Measurements from ENCODE around the gene RAG1.
"Not testable (repeated sequence)": the region's sequence is repeated elsewhere in the genome, so short reads cannot be mapped to it uniquely, and the experiment has no call there.

RAG1 gene

GRCh38 chr11:36567694-36568093, at the start of gene RAG1:
RAG1 (plus strand) TSS chr11:36568007; CDS start chr11:36573305, 5,298 bp downstream.
- H3K9me3 Mint-ChIP-seq = no peaks in the 10 kb centered on the region
- H3K4me1 Mint-ChIP-seq = peaks cover 4% of the 10 kb centered on the region
- H3K36me3 Mint-ChIP-seq (ENCODE audit: low read depth) = no peaks in the 10 kb centered on the region
- DNase-seq = no peak
- no peak within 1 kb of the TSS for H3K4me3 Mint-ChIP-seq
- H3K27me3 Mint-ChIP-seq = peaks cover 47% of the 10 kb centered on the region
- no peak for ATAC-seq
- H3K27ac Mint-ChIP-seq = no peak within 1 kb of the TSS

- DNase-seq (no peak), ATAC-seq (no peak)
- peaks cover 2% of the 10 kb centered on the region for H3K27me3 Mint-ChIP-seq
- H3K9me3 Mint-ChIP-seq = no peaks in the 10 kb centered on the region
- H3K36me3 Mint-ChIP-seq (ENCODE audit: low read depth) = no peaks in the 10 kb centered on the region
- H3K4me1 Mint-ChIP-seq = no peaks in the 10 kb centered on the region
- H3K4me3 Mint-ChIP-seq = no peak overlapping the region
- no peak overlapping the region for H3K27ac Mint-ChIP-seq
Measured at GRCh38 chr11:36530840-36531239, 37.0 kb upstream of the RAG1 start.

DNA sequence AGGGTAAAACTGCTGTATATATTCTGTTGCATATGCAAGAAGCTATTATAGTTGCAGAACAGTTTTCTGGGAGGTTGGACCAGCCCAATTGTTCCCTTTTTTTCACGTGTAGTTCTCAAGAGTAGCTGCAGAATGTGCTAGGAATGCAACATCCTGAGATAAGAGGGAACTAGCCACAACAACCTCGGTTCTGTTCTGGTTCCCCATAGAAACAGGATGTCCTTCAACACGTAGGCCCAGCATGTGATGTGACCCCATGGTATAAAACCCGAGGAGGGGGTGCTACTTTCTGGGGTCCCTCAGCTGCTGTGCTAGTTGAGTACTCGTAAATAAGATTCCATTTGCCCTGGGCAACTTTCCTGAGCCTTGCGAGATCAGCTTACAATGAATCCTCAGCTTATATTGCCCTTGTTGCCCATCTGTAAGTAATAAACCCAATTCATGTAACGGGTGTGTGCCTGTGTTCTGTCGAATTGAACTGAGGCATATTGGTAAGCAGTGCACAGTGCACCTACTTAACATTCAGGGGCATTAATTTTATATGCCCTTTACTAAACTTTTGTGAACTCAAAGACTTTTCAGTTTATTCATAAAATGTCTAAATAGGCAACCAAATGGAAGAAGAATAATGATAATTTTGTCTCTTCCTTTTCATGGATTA, 34.7 kb upstream of the RAG1 start:
- Mint-ChIP-seq H3K4me3 (no peak overlapping the region), H3K9me3 (no peaks in the 10 kb centered on the region), H3K27me3 (no peaks in the 10 kb centered on the region), H3K4me1 (no peaks in the 10 kb centered on the region), H3K36me3 (ENCODE audit: low read depth) (no peaks in the 10 kb centered on the region), H3K27ac (no peak overlapping the region)
- no peak for ATAC-seq
- no peak for DNase-seq

GRCh38 chr11:36534276-36534840, 33.4 kb upstream of the RAG1 start:
- H3K27me3 Mint-ChIP-seq = no peaks in the 10 kb centered on the region
- no peak for DNase-seq
- H3K4me3 Mint-ChIP-seq = no peak overlapping the region
- H3K36me3 Mint-ChIP-seq (ENCODE audit: low read depth) = no peaks in the 10 kb centered on the region
- no peaks in the 10 kb centered on the region for H3K4me1 Mint-ChIP-seq
- no peak overlapping the region for H3K27ac Mint-ChIP-seq
- H3K9me3 Mint-ChIP-seq = no peaks in the 10 kb centered on the region
- ATAC-seq = no peak

DNA sequence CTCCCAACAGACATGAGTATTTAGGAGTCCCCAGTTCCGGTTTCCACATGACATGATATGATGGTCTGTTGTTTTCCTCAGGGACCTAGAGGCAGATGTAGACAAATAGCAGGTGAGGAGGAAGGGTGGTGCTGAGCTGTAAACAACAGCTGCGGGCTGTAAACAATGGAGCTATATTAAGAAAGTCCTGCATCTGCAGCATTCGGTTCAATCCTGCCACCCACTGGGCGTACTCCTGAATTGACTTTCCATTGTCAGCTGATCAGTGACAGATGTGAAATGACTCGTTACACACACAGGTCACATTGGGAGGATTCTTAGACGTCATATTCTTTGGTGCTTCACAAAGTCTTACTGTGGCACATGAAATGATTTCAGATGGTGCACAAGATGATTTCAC, 26.8 kb upstream of the RAG1 start:
- ATAC-seq (peak; percentile 65), DNase-seq (peak; percentile 26)
- no peak overlapping the region for H3K27ac Mint-ChIP-seq
- no peaks in the 10 kb centered on the region for H3K27me3 Mint-ChIP-seq
- H3K9me3 Mint-ChIP-seq = no peaks in the 10 kb centered on the region
- no peaks in the 10 kb centered on the region for H3K4me1 Mint-ChIP-seq
- no peaks in the 10 kb centered on the region for H3K36me3 Mint-ChIP-seq (ENCODE audit: low read depth)
- no peak overlapping the region for H3K4me3 Mint-ChIP-seq

DNA sequence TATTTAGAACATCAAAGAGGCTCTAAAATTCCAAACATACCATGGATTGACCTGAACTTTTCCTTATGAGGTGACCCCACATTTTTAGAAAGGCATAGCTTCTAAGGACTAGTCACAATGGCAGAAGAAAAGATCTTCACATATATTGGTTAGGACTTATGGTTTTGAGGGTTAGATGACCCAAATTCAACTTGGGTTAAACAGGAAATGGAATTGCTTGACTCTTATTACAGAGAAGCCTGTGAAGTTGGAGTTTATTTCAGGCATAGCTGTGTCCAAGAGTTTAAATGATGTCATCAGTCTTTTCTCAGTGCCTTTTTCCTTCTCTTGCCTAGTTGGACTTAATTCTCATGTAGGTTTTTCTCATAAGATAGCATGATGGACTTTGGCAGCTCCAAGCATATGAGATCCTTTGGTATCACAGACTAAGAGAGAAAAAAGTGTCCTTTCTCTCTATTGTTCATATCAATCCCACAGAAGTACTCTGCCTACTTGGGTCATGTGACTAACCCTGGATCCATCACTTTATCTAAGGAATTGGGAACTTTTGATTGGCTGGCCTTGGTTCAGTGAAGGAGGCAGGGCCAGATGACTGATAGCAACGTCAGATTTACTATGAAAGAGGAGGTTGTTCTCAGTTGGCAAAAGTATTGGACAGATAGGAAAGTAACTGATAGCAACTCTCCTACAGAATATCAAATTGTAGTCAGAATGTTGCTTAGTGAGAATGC, 17.3 kb upstream of the RAG1 start:
- no peaks in the 10 kb centered on the region for H3K9me3 Mint-ChIP-seq
- ATAC-seq (no peak), DNase-seq (no peak)
- no peak overlapping the region for H3K27ac Mint-ChIP-seq
- H3K36me3 Mint-ChIP-seq (ENCODE audit: low read depth) = no peaks in the 10 kb centered on the region
- peaks cover 5% of the 10 kb centered on the region for H3K27me3 Mint-ChIP-seq
- H3K4me3 Mint-ChIP-seq = no peak overlapping the region
- peaks cover 1% of the 10 kb centered on the region for H3K4me1 Mint-ChIP-seq

- H3K27me3 Mint-ChIP-seq; ATAC-seq; H3K36me3 Mint-ChIP-seq (ENCODE audit: low read depth); H3K27ac Mint-ChIP-seq; H3K4me3 Mint-ChIP-seq; DNase-seq; H3K9me3 Mint-ChIP-seq: not testable (repeated sequence)
- peaks cover 19% of the 10 kb centered on the region for H3K4me1 Mint-ChIP-seq
Measured at GRCh38 chr11:36557390-36557789, 10.4 kb upstream of the RAG1 start.

DNA sequence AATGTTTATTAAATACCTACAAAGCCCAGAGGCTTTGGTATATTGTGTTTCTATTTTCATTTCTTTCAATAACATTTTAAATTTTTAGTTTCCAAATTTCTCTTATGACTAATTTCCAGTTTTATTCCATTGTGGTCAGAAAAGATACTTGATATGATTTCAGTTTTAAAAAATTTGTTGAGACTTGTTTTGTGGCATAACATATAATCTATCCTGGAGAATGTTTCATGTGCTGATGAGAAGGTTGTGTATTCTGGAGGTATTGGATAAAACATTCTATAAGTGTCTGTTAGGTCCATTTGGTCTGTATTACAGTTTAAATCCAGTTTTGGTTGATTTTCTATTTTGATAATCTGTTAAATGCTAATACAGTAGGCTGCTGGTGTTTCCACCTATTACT, 9.8 kb upstream of the RAG1 start:
- Mint-ChIP-seq H3K27me3 (no peaks in the 10 kb centered on the region), H3K4me1 (peaks cover 19% of the 10 kb centered on the region), H3K9me3 (no peaks in the 10 kb centered on the region), H3K27ac (peak overlapping the region; percentile 60), H3K36me3 (ENCODE audit: low read depth) (no peaks in the 10 kb centered on the region), H3K4me3 (peak overlapping the region; percentile 64)
- ATAC-seq (no peak), DNase-seq (no peak)

DNA sequence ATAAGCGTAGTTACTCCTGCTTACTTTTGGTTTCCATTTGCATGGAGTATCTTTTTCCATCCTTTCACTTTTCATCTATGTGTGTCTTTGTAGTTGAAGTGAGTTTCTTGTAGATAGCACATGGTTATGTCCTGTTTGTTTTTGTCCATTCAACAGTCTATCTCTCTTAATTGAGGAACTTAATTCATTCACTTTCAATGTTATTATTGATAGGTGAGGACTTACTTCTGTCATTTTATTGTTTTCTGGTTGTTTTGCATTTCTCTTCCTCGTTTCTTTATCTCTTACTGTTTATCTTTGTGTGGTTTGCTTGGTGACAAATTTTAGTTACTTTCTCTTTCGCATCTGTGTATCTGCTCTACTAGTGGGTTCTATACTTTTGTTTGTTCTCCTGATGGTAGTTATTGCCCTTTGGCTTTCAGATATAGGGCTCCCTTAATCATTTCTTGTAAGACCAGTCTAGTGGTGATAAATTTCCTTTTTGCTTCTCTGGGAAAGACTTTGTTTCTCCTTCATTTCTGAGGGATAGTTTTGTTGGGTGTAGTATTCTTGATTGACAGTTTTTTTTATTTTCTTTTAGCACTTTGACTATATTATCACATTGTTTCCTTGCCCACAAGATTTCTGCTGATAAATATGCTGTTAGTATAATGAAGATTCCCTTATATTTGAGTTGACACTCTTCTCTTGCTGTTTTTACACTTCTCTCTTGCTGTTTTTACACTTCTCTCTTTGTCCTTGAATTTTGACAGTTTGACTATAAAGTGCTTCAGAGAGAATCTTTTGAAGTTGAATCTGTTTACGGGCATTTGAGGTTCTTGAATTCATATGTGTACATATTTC, 9.0 kb upstream of the RAG1 start:
- H3K9me3 Mint-ChIP-seq = no peaks in the 10 kb centered on the region
- DNase-seq (no peak), ATAC-seq (peak; percentile 59)
- H3K27me3 Mint-ChIP-seq = no peaks in the 10 kb centered on the region
- H3K27ac Mint-ChIP-seq = peak overlapping the region; percentile 60
- H3K4me3 Mint-ChIP-seq = peak overlapping the region; percentile 64
- H3K36me3 Mint-ChIP-seq (ENCODE audit: low read depth) = no peaks in the 10 kb centered on the region
- peaks cover 19% of the 10 kb centered on the region for H3K4me1 Mint-ChIP-seq

- peak; percentile 66 for ATAC-seq
- Mint-ChIP-seq H3K36me3 (ENCODE audit: low read depth) (no peaks in the 10 kb centered on the region), H3K4me1 (peaks cover 4% of the 10 kb centered on the region), H3K27ac (no peak overlapping the region), H3K4me3 (peak overlapping the region; percentile 50), H3K27me3 (peaks cover 30% of the 10 kb centered on the region), H3K9me3 (no peaks in the 10 kb centered on the region)
- peak; percentile 42 for DNase-seq
Measured at GRCh38 chr11:36564376-36565030, 3.3 kb upstream of the RAG1 start.

- DNase-seq (no peak), ATAC-seq (no peak)
- Mint-ChIP-seq H3K4me3 (no peak overlapping the region), H3K4me1 (peaks cover 4% of the 10 kb centered on the region), H3K27ac (no peak overlapping the region), H3K36me3 (ENCODE audit: low read depth) (no peaks in the 10 kb centered on the region), H3K27me3 (peaks cover 30% of the 10 kb centered on the region), H3K9me3 (no peaks in the 10 kb centered on the region)
Measured at GRCh38 chr11:36565031-36565610, 2.7 kb upstream of the RAG1 start.

DNA sequence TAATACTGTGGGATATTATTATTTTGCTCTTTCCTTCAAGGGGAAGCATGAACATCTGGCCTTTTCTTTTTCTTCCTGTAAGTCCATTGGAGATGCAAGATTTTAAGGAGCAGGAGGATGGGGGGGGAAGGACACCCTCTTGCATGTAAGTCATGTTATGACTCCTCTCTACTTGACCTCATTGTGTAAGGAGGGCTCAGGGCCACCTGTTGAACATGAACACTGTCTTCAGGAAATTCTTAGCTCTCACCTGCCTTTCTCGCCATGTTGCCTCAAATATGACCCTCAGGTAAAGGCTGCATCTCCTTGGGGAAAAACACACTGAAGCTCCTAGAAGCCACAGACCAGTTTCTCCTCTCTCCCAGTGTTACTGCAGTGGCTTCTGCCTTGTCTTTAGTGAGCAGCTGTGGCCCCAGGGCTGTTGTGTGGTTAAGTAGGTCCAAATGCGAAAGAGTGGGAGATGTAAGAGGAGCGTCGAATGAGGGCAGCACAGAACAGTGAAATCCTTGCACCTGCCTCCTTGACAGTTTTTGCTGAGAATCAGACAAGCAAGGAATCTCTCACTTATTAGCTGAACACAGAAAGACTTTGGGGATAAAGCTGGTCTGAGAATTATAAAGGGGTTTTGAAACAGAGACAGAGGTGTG, 1.3 kb upstream of the RAG1 start:
- H3K9me3 Mint-ChIP-seq = no peaks in the 10 kb centered on the region
- peaks cover 4% of the 10 kb centered on the region for H3K4me1 Mint-ChIP-seq
- H3K27ac Mint-ChIP-seq = no peak overlapping the region
- no peaks in the 10 kb centered on the region for H3K36me3 Mint-ChIP-seq (ENCODE audit: low read depth)
- H3K4me3 Mint-ChIP-seq = no peak overlapping the region
- no peak for ATAC-seq
- DNase-seq = no peak
- H3K27me3 Mint-ChIP-seq = peaks cover 39% of the 10 kb centered on the region

DNA sequence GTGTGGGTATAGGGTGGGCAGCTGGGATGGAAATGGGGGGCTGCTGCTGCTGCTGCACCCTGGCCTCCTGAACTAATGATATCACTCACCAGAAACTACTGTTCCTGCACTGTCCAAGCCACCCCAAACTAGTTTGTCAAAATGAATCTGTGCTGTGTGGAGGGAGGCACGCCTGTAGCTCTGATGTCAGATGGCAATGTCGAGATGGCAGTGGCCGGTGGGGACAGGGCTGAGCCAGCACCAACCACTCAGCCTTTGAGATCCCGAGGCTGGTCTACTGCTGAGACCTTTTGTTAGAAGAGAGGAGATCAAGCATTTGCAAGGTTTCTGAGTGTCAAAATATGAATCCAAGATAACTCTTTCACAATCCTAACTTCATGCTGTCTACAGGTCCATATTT, 1.3 kb downstream of the RAG1 start:
- H3K4me1 Mint-ChIP-seq = peaks cover 4% of the 10 kb centered on the region

More for the DNA sequence above, 1.3 kb downstream of the RAG1 start:
- H3K4me3 Mint-ChIP-seq = no peak overlapping the region
- H3K27me3 Mint-ChIP-seq = peaks cover 46% of the 10 kb centered on the region
- DNase-seq = no peak
- ATAC-seq = no peak
- no peaks in the 10 kb centered on the region for H3K36me3 Mint-ChIP-seq (ENCODE audit: low read depth)
- H3K9me3 Mint-ChIP-seq = no peaks in the 10 kb centered on the region
- no peak overlapping the region for H3K27ac Mint-ChIP-seq

Data from activated naive CD8-positive, alpha-beta T cell treated with anti-CD3 and anti-CD28 coated beads, Interleukin-2, amount 50 U/mL, for 24 hours (primary cell).